Activated T-helper 2 cell treated with anti-CD3 and anti-CD28 coated beads, Interferon-gamma antibody, Interleukin-2, Interleukin-4, amounts not matched to agents 10 μg/mL and 5 μg/mL and 100 μg/mL, durations not matched to agents 14 hours and 24 hours and 36 hours (primary cell): ENCODE measurements around the gene SLC6A17. TPM values are rescaled to one million over a fixed set of nuclear protein-coding genes. Genes with fewer than 3 reads are reported as not detected.

Experiments used
- DNase-seq: peaks from one replicate; pipeline ENCODE4 v3.0.0; 2021; ENCODE audit warnings: low spot score
- H3K27ac Mint-ChIP-seq: one replicate; pipeline ENCODE4 v1.8.0; 2021; ENCODE audit warnings: mixed read lengths
- H3K27me3 Mint-ChIP-seq: one replicate; pipeline ENCODE4 v1.8.0; 2021; ENCODE audit warnings: low read depth, mixed read lengths
- H3K36me3 Mint-ChIP-seq: one replicate; pipeline ENCODE4 v1.8.0; 2021; ENCODE audit warnings: low read depth, mixed read lengths
- H3K4me1 Mint-ChIP-seq: one replicate; pipeline ENCODE4 v1.8.0; 2021; ENCODE audit warnings: low read depth, mixed read lengths
- H3K4me3 Mint-ChIP-seq: one replicate; pipeline ENCODE4 v1.8.0; 2021; ENCODE audit warnings: low read depth, mild to moderate bottlenecking, moderate library complexity, mixed read lengths
- H3K9me3 Mint-ChIP-seq: one replicate; pipeline ENCODE4 v1.8.0; 2021; ENCODE audit warnings: mixed read lengths
- intact Hi-C: fragments of 100-400 bp; cut with micrococcal nuclease; formaldehyde crosslinking; loops from one replicate; pipeline ENCODE4 v1.15.1; 2023
- total RNA-seq: library from RNA; stranded (reverse); gene quantifications from 2 replicates; pipeline ENCODE4 v1.2.3, GENCODE V29; 2022

Gene SLC6A17
- 0.41 and 0.46 TPM in 2 replicates for total RNA-seq

GRCh38 chr1:110150330-110151174 is at the start of gene SLC6A17:
TSS of gene SLC6A17 (plus strand) at chr1:110150494. CDS start at chr1:110166930, 16,436 bp downstream.
- Mint-ChIP-seq H3K36me3 (no peaks in the 10 kb centered on the region), H3K27ac (no peak within 1 kb of the TSS), H3K9me3 (no peaks in the 10 kb centered on the region), H3K4me3 (peak within 1 kb of the TSS; percentile 16), H3K27me3 (peaks cover 41% of the 10 kb centered on the region), H3K4me1 (peaks cover 2% of the 10 kb centered on the region)
- intact Hi-C loops = no loop called here
- DNase-seq = no peak

GRCh38 chr1:110102081-110102480 is 48.2 kb upstream of the SLC6A17 start:
- Mint-ChIP-seq H3K4me1 (no peaks in the 10 kb centered on the region), H3K27ac (no peak overlapping the region)

GRCh38 chr1:110106013-110106941 is 44.0 kb upstream of the SLC6A17 start:
- Mint-ChIP-seq H3K27ac (no peak overlapping the region), H3K4me3 (no peak overlapping the region), H3K27me3 (peaks cover 8% of the 10 kb centered on the region), H3K9me3 (no peaks in the 10 kb centered on the region), H3K36me3 (no peaks in the 10 kb centered on the region), H3K4me1 (no peaks in the 10 kb centered on the region)
- peak; percentile 46 for DNase-seq
- intact Hi-C loops = loop anchor here (1.0 to 2.0 kb wide), 2 partner anchors 18 to 53 kb away; no protein-coding TSS in a partner anchor

More at GRCh38 chr1:110102081-110102480, 48.2 kb upstream of the SLC6A17 start:
- Mint-ChIP-seq H3K27me3 (peaks cover 4% of the 10 kb centered on the region), H3K4me3 (no peak overlapping the region), H3K36me3 (no peaks in the 10 kb centered on the region), H3K9me3 (no peaks in the 10 kb centered on the region)
- no peak for DNase-seq
- intact Hi-C loops = no loop called here

- no peak overlapping the region for H3K4me3 Mint-ChIP-seq
Measured at GRCh38 chr1:110107867-110108469, 42.3 kb upstream of the SLC6A17 start.

GRCh38 chr1:110111081-110111480 is 39.2 kb upstream of the SLC6A17 start:
- Mint-ChIP-seq H3K27me3 (peaks cover 16% of the 10 kb centered on the region), H3K4me1 (no peaks in the 10 kb centered on the region), H3K4me3 (no peak overlapping the region), H3K27ac (no peak overlapping the region), H3K36me3 (no peaks in the 10 kb centered on the region), H3K9me3 (no peaks in the 10 kb centered on the region)
- DNase-seq = no peak
- intact Hi-C loops = no loop called here

More at GRCh38 chr1:110107867-110108469, 42.3 kb upstream of the SLC6A17 start:
- no peak for DNase-seq
- H3K4me1 Mint-ChIP-seq = no peaks in the 10 kb centered on the region
- peaks cover 11% of the 10 kb centered on the region for H3K27me3 Mint-ChIP-seq
- H3K27ac Mint-ChIP-seq = no peak overlapping the region
- intact Hi-C loops = loop anchor here (2.0 kb wide), 1 partner anchor 55 kb away; no protein-coding TSS in a partner anchor
- no peaks in the 10 kb centered on the region for H3K9me3 Mint-ChIP-seq
- H3K36me3 Mint-ChIP-seq = no peaks in the 10 kb centered on the region

- Mint-ChIP-seq H3K27ac (no peak within 1 kb of the TSS), H3K4me1 (no peaks in the 10 kb centered on the region), H3K4me3 (no peak within 1 kb of the TSS), H3K27me3 (peaks cover 22% of the 10 kb centered on the region), H3K9me3 (no peaks in the 10 kb centered on the region), H3K36me3 (no peaks in the 10 kb centered on the region)
- intact Hi-C loops = no loop called here
- DNase-seq = no peak
Measured at GRCh38 chr1:110112143-110112542, 38.2 kb upstream of the SLC6A17 start, which contains the start of gene UBL4B. TSS of gene UBL4B (plus strand) at chr1:110112443. CDS start at chr1:110112535, 92 bp downstream.

GRCh38 chr1:110112656-110113055 is 37.6 kb upstream of the SLC6A17 start:
- H3K9me3 Mint-ChIP-seq = no peaks in the 10 kb centered on the region
- no peak for DNase-seq
- peaks cover 22% of the 10 kb centered on the region for H3K27me3 Mint-ChIP-seq
- no peak overlapping the region for H3K27ac Mint-ChIP-seq
- H3K4me1 Mint-ChIP-seq = no peaks in the 10 kb centered on the region
- no peaks in the 10 kb centered on the region for H3K36me3 Mint-ChIP-seq
- H3K4me3 Mint-ChIP-seq = no peak overlapping the region
- intact Hi-C loops = no loop called here

- intact Hi-C loops = no loop called here
- Mint-ChIP-seq H3K4me3 (no peak overlapping the region), H3K36me3 (no peaks in the 10 kb centered on the region), H3K4me1 (no peaks in the 10 kb centered on the region), H3K27ac (no peak overlapping the region), H3K27me3 (peaks cover 22% of the 10 kb centered on the region), H3K9me3 (no peaks in the 10 kb centered on the region)
- DNase-seq = no peak
Measured at GRCh38 chr1:110113551-110113950, 36.7 kb upstream of the SLC6A17 start.

- no peaks in the 10 kb centered on the region for H3K36me3 Mint-ChIP-seq
- no peaks in the 10 kb centered on the region for H3K9me3 Mint-ChIP-seq
- peaks cover 22% of the 10 kb centered on the region for H3K27me3 Mint-ChIP-seq
Measured at GRCh38 chr1:110114173-110114572, 36.1 kb upstream of the SLC6A17 start.

GRCh38 chr1:110114784-110115183 is 35.5 kb upstream of the SLC6A17 start:
- Mint-ChIP-seq H3K36me3 (no peaks in the 10 kb centered on the region), H3K9me3 (no peaks in the 10 kb centered on the region), H3K27ac (no peak overlapping the region), H3K4me1 (no peaks in the 10 kb centered on the region), H3K27me3 (peaks cover 17% of the 10 kb centered on the region), H3K4me3 (no peak overlapping the region)
- intact Hi-C loops = no loop called here
- DNase-seq = no peak

More at GRCh38 chr1:110114173-110114572, 36.1 kb upstream of the SLC6A17 start:
- no peak for DNase-seq
- H3K4me1 Mint-ChIP-seq = no peaks in the 10 kb centered on the region
- H3K4me3 Mint-ChIP-seq = no peak overlapping the region
- intact Hi-C loops = no loop called here
- no peak overlapping the region for H3K27ac Mint-ChIP-seq

GRCh38 chr1:110118636-110119396 is 31.5 kb upstream of the SLC6A17 start:
- H3K4me1 Mint-ChIP-seq = no peaks in the 10 kb centered on the region
- peaks cover 3% of the 10 kb centered on the region for H3K36me3 Mint-ChIP-seq
- no peak overlapping the region for H3K4me3 Mint-ChIP-seq
- H3K27ac Mint-ChIP-seq = no peak overlapping the region
- no peak for DNase-seq
- H3K27me3 Mint-ChIP-seq = peaks cover 15% of the 10 kb centered on the region
- peaks cover 11% of the 10 kb centered on the region for H3K9me3 Mint-ChIP-seq
- intact Hi-C loops = no loop called here

- no peak for DNase-seq
- H3K27ac Mint-ChIP-seq = no peak overlapping the region
- peaks cover 12% of the 10 kb centered on the region for H3K27me3 Mint-ChIP-seq
- no peak overlapping the region for H3K4me3 Mint-ChIP-seq
- no peaks in the 10 kb centered on the region for H3K4me1 Mint-ChIP-seq
- H3K36me3 Mint-ChIP-seq = peaks cover 3% of the 10 kb centered on the region
- H3K9me3 Mint-ChIP-seq = peaks cover 11% of the 10 kb centered on the region
- intact Hi-C loops = no loop called here
Measured at GRCh38 chr1:110119843-110120242, 30.5 kb upstream of the SLC6A17 start.
